GM12864 (cell line): ENCODE data around the gene HORMAD2.

ENCODE experiments used
- DNase-seq: peaks from one replicate; pipeline ENCODE4 v3.0.0-alpha.2; 2011; ENCODE audit warnings: low read depth
- H3K4me3 ChIP-seq: 2 replicates; pipeline ENCODE4 v1.5.1; 2011; ENCODE audit warnings: mild to moderate bottlenecking, low read depth, low read length, control low read depth
- CTCF ChIP-seq: IDR thresholded peaks from 2 replicates; pipeline ENCODE4 v1.5.1; 2011; ENCODE audit warnings: low read depth, mild to moderate bottlenecking, moderate library complexity, low read length, control low read depth, inconsistent platforms; ENCODE audit errors: missing control alignments

Gene HORMAD2

GRCh38 chr22:30224161-30224857 lies 144.0 kb downstream of the HORMAD2 start:
- H3K4me3 ChIP-seq: no peak overlapping the region
- DNase-seq: no peak
- no peak for TF ChIP-seq CTCF

GRCh38 chr22:30225220-30225927 lies 145.1 kb downstream of the HORMAD2 start:
- TF ChIP-seq CTCF: no peak
- H3K4me3 ChIP-seq: no peak overlapping the region
- no peak for DNase-seq

GRCh38 chr22:30226192-30226832 lies 146.0 kb downstream of the HORMAD2 start:
- no peak overlapping the region for H3K4me3 ChIP-seq
- no peak for DNase-seq
- TF ChIP-seq CTCF: no peak
